Inferior parietal cortex (tissue), 1 donor: ENCODE results near the gene CDC45.

Source experiments
- DNase-seq: peaks from one replicate; pipeline ENCODE4 v3.0.0-alpha.2; 2016; ENCODE audit errors: extremely low spot score

Gene CDC45

DNA sequence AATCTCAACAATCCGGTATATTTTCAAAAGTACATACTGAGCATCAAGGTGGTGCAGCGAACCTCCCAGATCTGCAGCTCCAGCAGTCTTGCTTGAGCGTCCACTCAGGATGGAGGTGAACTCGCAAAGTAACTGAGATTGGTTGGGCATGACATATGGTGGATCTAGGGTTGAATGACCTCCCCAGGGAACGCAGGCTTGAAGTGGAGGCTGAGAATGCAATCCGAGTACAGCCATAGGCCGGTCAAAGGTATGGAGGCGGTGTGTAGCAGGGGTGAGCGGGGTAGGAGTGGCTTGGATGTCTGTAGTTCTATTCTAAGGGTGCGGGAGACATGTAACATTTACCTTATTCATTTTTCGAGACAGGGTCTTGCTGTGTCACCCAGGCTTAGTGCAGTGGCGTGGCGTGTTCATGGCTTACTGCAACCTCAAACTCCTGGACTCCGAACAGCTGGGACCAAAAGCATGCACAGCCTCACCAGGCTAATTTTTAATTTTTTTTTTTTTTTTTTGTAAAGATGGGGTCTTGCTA lies 31.6 kb upstream of the CDC45 start:
- peak; percentile 37 for DNase-seq

DNA sequence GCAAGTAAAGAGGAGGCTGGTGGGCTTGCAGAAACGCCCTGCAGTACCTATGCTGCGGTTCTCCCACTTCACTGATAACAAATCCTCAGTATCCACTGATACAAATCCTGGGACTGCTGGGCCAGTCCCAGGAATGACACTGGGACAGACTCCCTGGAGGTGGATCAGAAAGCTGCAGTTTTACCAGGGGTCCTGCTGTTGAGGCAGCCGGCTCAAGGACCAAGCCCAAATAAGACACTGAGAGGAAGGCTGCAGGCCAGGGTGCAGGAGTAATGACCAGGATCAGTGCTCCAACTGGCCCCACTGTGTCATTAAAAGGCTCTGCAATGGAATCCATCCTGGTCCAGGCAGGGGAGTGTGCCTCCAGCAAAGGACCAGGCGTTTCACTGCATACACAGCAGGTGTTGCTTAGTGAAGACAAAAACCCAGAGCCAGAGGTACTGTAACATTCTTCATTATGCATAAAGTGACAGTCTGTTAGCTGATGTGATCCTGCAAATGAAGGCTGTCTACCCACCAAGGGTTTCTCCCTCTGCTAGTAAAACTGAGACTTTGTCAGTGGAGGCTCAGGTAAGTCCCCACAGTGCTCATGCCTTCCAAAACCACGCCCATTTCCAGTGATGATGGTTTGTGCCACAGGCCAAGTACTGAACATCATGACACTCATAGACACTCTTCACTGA lies 30.8 kb upstream of the CDC45 start:
- no peak for DNase-seq

DNA sequence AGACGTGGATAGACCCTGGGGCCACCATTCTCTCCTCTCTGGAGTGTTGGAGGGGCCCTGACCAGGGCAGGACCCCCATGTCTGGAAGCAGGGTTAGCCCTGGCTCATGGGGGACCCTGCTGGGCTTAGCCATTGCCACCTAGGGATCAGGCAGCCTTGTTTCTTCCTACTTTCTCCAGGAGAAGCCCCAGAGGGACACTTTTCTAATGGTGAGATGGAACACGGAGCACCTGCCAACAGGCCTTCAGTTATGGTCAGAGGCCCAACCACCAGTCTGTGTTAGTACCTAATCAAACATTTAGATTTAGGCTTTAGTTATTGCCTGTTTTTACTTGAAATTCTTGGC lies 30.3 kb upstream of the CDC45 start:
- no peak for DNase-seq

DNA sequence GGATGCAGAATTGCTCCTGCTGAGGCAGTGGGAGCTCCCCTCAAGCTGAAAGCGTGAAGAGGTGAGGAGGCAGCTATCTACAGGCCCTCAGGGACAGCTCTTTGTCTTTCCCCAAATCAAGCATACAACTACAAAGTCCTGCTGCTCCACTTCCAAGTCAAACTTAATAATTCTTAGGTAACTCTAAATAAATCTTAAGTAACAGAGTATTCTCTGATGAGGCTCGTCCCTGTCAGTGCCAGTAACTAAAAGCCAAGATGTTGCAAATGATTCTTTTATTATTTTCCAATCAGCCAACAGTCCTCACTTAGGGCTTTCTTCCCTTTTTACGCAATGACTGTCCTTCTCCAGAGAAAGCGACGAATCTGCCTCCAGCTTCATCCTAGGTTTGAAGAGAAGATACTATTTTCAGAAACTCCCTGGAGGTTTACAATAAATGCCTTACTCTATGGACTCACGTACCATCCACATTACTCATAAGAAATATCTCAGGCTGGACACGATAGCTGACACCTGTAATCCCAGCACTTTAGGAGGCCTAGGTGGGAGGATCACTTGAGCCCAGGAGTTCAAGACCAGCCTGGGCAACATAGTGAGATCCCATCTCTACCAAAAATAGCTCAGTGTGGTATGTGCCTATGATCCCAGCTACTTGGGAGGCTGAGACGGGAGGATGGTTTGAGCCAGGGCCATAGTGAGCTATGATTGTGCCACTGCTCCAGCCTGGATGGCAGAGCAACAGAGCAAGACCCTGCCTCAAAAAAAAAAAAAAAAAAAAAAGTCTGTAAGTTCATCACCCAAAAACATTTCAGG lies 29.2 kb upstream of the CDC45 start:
- DNase-seq, result no peak

DNA sequence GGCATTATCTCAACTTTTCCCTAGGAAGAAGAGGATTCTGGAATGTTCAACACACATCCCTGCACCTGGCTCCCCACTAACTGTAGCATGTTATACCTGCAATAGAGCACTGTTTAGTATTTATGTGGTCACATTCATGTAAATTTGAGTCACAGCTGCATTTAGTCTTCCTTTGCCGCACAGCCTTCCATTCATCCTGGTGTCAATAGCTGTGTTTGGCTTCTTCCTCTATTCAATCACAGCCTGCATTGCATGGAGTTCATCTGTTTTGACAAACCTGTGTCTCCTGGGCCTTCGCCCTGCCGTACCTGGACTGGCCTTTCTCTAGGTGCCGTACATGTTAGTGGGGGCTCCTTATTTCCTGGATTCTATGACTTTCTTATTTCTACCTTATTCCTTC lies 28.1 kb upstream of the CDC45 start:
- no peak for DNase-seq

DNA sequence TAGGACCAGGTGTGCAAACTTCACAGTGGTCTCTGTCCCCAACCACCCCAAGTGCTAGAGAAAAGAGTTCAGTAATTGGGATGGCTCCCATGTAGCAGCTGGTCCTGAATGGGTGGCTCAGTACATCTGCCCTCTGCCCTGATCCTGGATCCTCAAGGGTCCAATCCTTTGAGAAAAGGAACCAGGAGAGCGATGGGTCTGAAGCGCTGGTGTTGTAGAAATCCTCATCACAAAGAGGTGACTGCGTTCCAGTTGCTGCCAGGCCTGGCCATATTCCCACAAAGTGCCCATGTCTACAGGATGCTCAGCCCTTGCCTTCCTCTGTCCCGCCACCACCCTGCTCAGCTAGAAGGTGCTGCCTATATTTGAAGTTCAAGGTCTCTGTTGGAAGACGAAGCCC lies 26.0 kb upstream of the CDC45 start:
- no peak for DNase-seq

DNA sequence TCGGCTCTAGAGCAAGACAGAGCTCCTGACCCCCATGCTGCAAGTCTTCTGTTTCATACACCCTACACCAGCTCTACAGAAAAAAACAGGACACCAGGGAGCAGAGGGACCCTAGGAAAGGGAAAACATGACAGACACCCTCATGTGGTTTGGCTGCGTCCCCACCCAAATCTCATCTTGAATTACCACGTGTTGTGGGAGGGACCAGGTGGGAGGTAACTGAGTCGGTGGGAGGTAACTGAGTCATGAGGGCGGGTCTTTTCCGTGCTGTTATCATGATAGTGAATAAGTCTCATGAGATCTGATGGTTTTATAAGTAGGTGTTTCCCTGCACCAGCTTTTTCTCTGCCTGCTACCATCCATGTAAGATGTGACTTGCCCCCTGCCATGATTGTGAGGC lies 25.6 kb upstream of the CDC45 start:
- no peak for DNase-seq

DNA sequence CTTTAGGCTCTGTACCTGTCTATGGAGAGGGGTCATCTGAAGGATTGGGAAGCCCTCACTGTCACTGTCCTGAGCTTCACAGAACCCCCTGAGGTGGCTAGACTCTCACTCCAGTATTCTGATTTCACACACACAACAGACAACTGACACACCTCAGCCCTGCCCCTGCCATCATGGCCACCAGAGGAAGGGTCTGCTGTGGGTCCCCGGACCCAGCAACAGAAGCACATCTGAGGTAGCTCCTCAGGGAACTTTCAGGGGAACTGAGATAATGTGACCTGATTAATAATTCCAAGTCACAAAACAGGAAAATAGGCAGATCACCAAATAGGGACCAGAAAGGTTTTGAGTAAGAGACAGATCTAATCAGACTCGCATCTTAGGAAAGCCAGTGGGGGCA lies 24.7 kb upstream of the CDC45 start:
- no peak for DNase-seq

DNA sequence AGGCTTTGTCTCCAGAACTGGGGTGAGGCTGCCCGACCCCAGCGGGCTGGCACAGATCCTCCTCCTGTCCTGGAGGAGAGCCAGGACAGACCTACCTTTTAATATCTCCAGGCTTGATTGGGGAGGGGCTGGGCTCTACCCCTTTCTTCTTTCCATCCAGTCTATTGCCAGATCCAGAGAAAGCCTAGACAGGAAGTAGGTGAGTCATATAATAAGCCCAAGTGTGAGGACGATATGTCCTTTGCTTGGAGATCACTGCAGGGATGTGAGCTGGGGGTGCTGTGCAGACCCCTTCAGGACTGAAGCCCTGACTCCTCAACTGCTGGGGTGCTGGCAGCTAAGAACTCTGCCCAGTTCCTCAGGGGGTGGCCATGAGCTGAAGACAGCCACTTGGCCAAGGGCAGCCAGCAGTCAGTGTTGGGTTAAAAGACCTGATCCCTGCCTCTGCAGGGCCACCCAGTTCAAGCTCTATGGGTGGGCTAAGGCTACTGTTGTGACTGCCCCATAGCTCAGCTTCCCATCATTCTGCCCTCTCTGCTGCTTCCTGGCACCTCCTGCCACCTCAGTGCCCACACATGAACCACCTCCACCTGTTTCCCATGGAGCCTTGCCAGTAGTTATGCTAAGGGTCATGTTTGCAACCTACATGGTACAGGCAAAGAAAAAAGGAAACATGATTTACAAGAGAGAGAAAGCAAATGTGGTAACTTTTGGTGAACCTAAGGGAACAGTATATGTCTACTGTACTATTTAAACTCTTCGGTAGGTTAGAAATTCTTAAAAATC lies 23.9 kb upstream of the CDC45 start:
- DNase-seq, result no peak

DNA sequence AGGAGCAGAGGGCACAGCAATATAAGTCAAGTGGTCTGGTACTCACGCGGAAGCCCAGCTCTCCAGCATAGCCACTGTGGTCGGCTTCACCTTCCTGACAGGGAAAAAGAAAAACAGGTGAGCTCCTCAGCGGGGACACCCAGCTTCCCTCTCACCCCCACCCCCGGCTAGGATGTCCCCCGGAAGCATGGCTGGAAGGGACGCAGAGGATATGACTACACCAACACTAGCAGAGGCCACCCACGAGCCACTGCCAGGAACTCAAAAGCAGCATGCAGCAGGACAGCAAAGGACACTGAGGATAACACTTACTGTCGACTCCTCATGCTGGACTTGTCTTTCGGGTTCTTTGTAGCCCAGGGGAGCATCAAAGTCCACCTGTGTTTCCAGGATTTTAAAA lies 23.2 kb upstream of the CDC45 start:
- no peak for DNase-seq

DNA sequence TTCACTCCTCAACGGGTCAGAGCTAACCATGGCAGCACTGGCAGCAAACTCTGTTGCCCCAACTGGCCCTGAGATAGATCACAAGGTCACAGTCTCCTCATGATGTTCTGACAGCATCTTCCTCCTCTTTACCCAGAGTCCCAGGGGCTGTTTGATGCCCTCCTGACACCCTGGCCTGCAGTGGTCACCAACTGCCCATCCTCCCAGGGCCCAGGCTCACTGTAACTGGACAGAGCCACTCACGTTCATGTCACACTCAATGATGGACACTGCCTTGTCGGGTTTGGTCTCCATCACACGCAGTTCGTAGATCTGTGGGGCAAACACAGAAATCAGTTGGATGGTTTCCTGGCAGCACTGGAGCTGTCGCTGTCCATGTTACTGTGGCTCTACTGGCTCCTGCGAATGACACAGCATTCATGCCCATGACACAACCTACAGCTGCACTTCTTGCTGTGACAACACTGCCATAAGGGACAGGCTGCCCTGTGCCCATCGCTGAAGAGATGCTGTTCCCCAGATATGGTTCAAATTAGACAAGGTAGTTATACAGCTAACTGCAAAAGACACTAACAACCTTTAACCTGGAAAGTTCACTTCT lies 21.8 kb upstream of the CDC45 start:
- no peak for DNase-seq

DNA sequence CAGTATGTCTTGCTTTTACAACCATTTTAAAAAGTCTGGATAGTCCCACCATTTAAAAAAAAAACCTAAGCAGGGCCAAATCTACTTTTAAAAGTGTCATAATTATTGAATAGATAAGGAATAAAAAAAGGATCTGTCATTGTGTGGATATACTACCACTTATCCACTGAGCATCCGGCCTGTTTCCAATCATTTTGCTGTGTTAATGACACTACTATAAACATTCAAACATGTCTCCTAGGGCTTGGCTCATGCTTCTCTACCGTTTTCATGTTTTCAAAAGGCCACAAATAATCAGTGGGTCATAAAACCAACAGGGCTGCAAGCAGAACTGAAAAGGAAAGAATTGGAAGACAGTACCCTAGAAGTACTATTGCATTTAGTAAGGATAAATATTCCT lies 19.7 kb upstream of the CDC45 start:
- DNase-seq, result no peak

DNA sequence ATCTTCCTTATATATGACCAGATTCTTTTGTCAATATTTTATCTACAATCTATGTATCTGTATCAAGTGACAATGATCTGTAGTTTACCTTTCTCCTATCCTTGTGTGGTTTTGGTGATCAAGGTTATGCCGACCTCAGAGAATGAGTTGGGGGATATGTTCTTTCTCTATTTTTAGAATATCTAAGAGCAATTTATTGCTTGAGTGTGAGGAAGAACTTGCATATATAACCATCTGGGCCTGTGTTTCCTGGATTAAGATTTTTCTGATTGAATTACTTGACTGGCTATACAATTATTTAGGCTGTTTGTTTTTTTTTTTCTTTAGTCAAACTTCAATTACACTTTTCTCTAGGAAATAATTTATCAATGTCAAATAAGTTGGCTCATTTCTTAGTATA lies 18.2 kb upstream of the CDC45 start:
- no peak for DNase-seq

DNA sequence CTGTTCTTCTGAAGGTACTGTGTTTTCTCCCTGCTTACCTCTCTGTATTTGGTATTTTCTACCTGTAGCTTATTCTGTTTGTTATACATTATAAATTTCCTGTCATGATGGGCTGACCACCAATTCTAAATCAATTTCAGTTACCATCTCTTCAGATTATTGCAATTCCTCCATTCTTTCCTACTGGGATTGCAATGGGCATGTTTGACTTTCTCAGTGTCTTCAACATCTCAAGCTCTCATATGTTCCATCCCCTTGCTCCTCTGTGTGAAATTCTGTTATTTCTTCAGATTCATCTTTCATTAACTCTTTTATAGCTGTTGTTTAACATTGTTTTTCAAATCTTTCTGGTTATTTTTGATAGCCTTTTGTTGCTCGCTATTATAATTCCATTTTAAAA lies 16.7 kb upstream of the CDC45 start:
- DNase-seq, result no peak

DNA sequence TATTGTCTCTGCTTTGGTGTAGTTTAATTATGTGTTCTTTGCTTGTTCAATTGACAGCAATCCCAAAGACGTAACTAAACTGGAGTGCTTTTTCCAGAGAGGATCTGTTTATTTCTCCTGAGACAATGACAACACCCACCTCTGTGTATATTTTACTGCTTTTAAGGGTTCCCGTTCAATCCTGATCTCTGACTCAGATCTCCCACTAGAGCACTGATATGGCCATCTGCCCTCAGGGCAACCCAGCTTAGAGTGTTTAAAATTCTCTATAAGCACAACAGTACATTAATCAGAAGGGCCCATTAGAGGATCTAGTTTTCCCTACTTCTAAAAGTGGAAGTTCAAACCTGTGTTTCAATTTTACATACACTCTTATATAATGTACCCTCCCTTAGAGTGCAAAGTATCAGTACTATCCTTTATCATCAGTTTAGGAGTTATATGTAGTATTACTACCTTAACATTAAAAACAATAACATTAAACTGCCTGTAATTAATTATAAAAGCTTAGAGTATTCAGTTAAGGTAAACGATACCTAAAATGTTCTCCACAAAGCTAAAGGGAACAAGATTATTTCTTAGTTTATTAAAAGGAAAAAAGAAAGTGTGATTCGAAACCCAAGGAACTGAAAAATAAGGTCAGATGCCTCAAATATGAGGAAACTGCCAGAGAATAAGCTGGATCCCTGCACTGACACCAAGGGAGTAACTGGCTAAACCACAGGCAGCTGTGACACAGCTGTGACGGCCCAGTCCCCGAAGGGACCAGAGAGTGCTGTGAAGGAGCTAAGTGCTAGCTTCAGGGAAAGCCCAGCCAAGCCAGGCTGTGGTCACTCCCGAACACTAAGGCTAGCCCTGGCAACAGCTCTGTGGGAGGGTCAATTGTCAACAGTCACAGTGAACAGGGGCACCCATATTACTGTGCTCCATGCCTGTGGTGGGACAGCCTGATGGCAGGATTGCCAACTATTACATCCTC lies 15.9 kb upstream of the CDC45 start:
- no peak for DNase-seq

DNA sequence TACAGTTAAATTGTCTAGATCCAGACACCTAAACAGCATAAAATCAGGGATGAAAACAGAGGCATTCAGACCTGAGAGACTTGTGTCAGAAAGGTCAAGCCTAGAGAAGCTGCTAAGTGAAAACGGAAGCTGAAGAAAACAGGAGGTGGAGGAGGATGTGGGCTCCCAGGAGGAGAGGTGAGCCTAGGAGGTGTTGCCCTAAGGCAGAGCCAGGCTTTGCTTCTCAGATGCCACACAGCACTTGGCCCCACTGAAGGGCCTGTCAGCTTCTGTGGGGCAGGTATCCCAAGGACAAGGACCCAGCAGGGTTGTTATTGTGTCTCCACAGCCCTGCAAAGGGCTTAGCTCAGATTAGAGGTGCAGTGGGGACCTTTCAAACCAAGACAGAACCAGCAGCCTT lies 15.2 kb upstream of the CDC45 start:
- DNase-seq, result no peak

DNA sequence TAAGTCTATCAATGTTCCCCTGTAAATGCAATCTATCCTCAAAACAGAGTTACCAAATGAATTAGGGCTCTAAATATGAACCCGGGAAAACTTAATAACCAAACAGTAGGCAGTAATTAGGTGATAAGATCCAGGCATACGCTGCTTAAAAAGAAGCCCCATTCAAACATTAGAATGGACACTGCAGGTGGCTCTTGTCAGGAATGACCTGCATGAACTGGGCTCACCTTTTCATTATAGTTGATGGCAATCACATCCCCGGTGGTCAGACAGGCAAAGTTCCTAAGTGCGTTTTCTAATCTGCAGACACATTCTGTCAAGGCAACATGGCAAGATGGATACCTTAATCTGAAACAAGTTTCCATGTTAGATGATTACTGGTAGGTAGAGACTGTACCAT lies 14.7 kb upstream of the CDC45 start:
- no peak for DNase-seq

DNA sequence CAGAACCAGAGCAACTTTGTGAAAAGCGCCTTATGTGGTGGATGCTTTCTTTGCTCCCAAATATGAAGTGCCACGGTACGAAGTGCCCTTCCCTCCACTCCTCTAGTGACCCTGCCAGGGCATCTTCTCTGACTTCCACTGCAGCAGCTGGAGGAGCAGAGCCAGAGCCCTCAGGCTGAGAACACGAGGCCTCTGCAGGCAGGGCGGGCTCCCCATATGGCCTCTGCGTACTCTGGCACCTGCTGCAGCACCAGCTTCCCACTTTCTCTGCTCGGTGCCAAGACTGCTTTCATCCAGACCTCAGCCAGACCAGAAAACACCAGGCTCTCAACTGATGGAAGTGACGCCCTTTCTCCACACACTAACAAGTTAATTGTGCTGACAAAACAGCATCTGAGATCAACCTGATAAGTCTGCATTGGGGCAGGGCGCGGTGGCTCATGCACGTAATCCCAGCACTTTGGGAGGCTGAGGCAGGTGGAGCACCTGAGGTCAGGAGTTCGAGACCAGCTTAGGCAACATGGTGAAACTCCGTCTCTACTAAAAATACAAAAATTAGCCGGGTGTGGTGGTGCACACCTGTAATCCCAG lies 13.5 kb upstream of the CDC45 start:
- no peak for DNase-seq

DNA sequence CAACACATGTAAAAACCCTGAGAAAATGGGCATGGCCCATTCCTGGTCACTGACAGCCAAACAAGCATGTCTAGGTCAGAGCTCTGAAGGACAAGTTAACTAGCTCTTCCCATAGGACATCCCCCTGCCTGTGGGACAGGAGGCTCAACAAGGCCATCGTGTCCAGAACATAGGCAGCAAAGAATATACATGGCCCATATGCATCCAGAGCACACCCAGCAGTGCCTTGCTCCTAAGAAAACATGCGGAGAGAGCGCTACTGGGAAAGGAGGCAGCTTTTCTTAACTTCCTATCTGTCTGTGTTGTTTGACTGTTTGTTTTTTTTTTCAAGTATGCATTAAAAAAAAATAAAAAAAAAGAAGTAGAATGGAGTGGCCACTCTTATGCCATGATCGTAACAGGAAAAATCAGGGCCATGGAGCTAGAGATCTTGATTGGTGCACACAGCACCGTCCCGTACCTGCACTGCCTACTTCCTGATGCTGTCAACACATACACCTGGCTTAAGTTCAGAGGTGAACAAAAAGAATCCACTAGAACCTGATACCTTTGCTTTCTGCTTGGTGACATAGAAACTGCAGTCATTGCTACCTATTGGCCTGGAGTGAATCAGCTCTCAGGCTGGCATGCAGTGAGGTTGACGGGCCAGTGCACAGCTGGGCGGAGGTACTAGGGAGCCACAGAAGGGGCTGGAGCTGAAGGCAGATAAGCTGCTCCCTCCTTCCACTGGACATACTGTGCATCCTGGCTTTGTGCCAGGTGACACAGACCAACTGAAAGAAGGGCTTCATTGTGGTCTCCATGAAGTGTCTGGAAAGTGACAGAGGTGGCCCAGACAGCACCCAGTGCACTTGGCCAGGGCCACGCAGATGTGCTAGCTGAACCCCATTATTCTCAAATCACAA lies 12.6 kb upstream of the CDC45 start:
- no peak for DNase-seq

DNA sequence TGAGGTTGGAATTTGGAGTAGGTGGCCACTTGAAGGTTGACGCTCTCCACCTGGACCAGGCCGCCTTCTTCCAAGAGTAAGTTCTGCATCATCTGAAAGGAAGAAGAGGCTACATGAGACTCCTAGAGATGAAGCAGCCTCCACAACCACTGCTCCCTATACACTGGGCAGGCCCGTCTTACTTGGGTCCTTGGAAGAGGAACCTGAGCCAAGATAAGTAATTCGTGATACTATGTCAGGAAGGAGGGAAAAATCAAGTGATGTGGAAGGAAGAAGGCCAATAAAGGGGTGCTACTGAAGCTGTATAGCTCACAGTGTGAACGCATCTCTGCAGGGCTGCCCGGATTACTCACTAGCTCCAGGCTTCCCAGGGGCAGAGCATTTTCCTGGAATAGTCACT lies 11.8 kb upstream of the CDC45 start:
- DNase-seq, result no peak
